Colon (tissue), 2 donors: ENCODE results near the gene MPHOSPH8.

Experiments used
- FAIRE-seq: peaks from 2 replicates; lab custom pipeline; 2012; peaks lifted over from hg19 to GRCh38; lab: Jason Lieb, UNC
- donor health status: control.
- donor health status: control.

Gene MPHOSPH8

GRCh38 chr13:19633479-19634255 is at the start of gene MPHOSPH8:
Gene MPHOSPH8, plus strand, starts transcription at chr13:19633659. Its CDS starts 90 bp downstream, at chr13:19633749.
- no peak for FAIRE-seq

- no peak for FAIRE-seq
These were observed 46.4 kb upstream of the MPHOSPH8 start for GRCh38 chr13:19586904-19587634.

- FAIRE-seq, result no peak
These were observed 45.7 kb upstream of the MPHOSPH8 start for GRCh38 chr13:19587635-19588300.

- FAIRE-seq, result no peak
These were observed 44.1 kb upstream of the MPHOSPH8 start for GRCh38 chr13:19589312-19589711.

GRCh38 chr13:19590423-19590822 is 43.0 kb upstream of the MPHOSPH8 start:
- FAIRE-seq, result no peak

GRCh38 chr13:19591864-19592263 is 41.6 kb upstream of the MPHOSPH8 start:
- no peak for FAIRE-seq

- no peak for FAIRE-seq
These were observed 40.7 kb upstream of the MPHOSPH8 start for GRCh38 chr13:19592657-19593180.

GRCh38 chr13:19596086-19596485 is 37.4 kb upstream of the MPHOSPH8 start:
- no peak for FAIRE-seq

GRCh38 chr13:19596960-19597361 is 36.5 kb upstream of the MPHOSPH8 start:
- FAIRE-seq, result no peak

- FAIRE-seq, result no peak
These were observed 35.9 kb upstream of the MPHOSPH8 start for GRCh38 chr13:19597523-19597922.

GRCh38 chr13:19601749-19602725 is 31.4 kb upstream of the MPHOSPH8 start:
- FAIRE-seq, result no peak

- no peak for FAIRE-seq
These were observed 29.2 kb upstream of the MPHOSPH8 start for GRCh38 chr13:19604306-19604705.

GRCh38 chr13:19605161-19605955 is 28.1 kb upstream of the MPHOSPH8 start:
- FAIRE-seq, result no peak

- no peak for FAIRE-seq
These were observed 27.3 kb upstream of the MPHOSPH8 start for GRCh38 chr13:19606152-19606551.

GRCh38 chr13:19606737-19607136 is 26.7 kb upstream of the MPHOSPH8 start:
- FAIRE-seq, result no peak

GRCh38 chr13:19607523-19608078 is 25.9 kb upstream of the MPHOSPH8 start:
- FAIRE-seq, result no peak

- no peak for FAIRE-seq
These were observed 14.5 kb upstream of the MPHOSPH8 start for GRCh38 chr13:19618977-19619376.

- no peak for FAIRE-seq
These were observed 11.3 kb upstream of the MPHOSPH8 start for GRCh38 chr13:19622193-19622592.

- FAIRE-seq, result no peak
These were observed 9.2 kb upstream of the MPHOSPH8 start for GRCh38 chr13:19624265-19624664.

GRCh38 chr13:19632915-19633478 is 462 bp upstream of the MPHOSPH8 start:
- FAIRE-seq, result no peak
